NCI-H345 (cell line): Measurements from ENCODE around the gene PEX7.
"Not testable (repeated sequence)": the region's sequence is repeated elsewhere in the genome, so short reads cannot be mapped to it uniquely, and the experiment has no call there.

Source experiments
- DNase-seq: peaks from one replicate; lab custom pipeline; 2025; lab: John Stamatoyannopoulos, UW

The PEX7 gene

GRCh38 chr6:136840276-136841001 is 18.0 kb downstream of the PEX7 start:
- DNase-seq = no peak

- no peak for DNase-seq
Measured at GRCh38 chr6:136843210-136843609, 20.8 kb downstream of the PEX7 start.

GRCh38 chr6:136846046-136846445 is 23.7 kb downstream of the PEX7 start:
- DNase-seq = peak; percentile 45

- not testable (repeated sequence) for DNase-seq
Measured at GRCh38 chr6:136846477-136846876, 24.1 kb downstream of the PEX7 start.

GRCh38 chr6:136849979-136850563 is 27.7 kb downstream of the PEX7 start:
- not testable (repeated sequence) for DNase-seq

- no peak for DNase-seq
Measured at GRCh38 chr6:136859430-136859829, 37.0 kb downstream of the PEX7 start.

- DNase-seq = no peak
Measured at GRCh38 chr6:136860043-136860442, 37.7 kb downstream of the PEX7 start.

GRCh38 chr6:136862662-136863061 is 40.3 kb downstream of the PEX7 start:
- DNase-seq = no peak

GRCh38 chr6:136863752-136864151 is 41.4 kb downstream of the PEX7 start:
- DNase-seq = no peak

GRCh38 chr6:136864676-136865075 is 42.3 kb downstream of the PEX7 start:
- DNase-seq = no peak

- no peak for DNase-seq
Measured at GRCh38 chr6:136866872-136867416, 44.6 kb downstream of the PEX7 start.

GRCh38 chr6:136869451-136869850 is 47.1 kb downstream of the PEX7 start:
- DNase-seq = no peak

GRCh38 chr6:136873748-136874147 is 51.4 kb downstream of the PEX7 start:
- DNase-seq = no peak

GRCh38 chr6:136876469-136876868 is 54.1 kb downstream of the PEX7 start:
- not testable (repeated sequence) for DNase-seq

GRCh38 chr6:136880748-136881460 is 58.5 kb downstream of the PEX7 start:
- DNase-seq = no peak

GRCh38 chr6:136886091-136886490 is 63.7 kb downstream of the PEX7 start:
- no peak for DNase-seq

GRCh38 chr6:136887953-136888352 is 65.6 kb downstream of the PEX7 start:
- no peak for DNase-seq

GRCh38 chr6:136889271-136890193 is 67.1 kb downstream of the PEX7 start:
- peak; percentile 39 for DNase-seq

GRCh38 chr6:136890194-136890839 is 67.9 kb downstream of the PEX7 start:
- no peak for DNase-seq

GRCh38 chr6:136890986-136891385 is 68.6 kb downstream of the PEX7 start:
- no peak for DNase-seq

GRCh38 chr6:136893187-136893586 is 70.8 kb downstream of the PEX7 start:
- DNase-seq = no peak
